CD1c-positive myeloid dendritic cell (primary cell): ENCODE data around the gene FASTKD3.
A peak's percentile ranks its signal among the peaks of the same experiment; 100 is the strongest.

ENCODE experiments used
- DNase-seq: peaks from one replicate; pipeline ENCODE4 v3.0.0-alpha.2; 2016; ENCODE audit errors: extremely low spot score

Gene FASTKD3

DNA sequence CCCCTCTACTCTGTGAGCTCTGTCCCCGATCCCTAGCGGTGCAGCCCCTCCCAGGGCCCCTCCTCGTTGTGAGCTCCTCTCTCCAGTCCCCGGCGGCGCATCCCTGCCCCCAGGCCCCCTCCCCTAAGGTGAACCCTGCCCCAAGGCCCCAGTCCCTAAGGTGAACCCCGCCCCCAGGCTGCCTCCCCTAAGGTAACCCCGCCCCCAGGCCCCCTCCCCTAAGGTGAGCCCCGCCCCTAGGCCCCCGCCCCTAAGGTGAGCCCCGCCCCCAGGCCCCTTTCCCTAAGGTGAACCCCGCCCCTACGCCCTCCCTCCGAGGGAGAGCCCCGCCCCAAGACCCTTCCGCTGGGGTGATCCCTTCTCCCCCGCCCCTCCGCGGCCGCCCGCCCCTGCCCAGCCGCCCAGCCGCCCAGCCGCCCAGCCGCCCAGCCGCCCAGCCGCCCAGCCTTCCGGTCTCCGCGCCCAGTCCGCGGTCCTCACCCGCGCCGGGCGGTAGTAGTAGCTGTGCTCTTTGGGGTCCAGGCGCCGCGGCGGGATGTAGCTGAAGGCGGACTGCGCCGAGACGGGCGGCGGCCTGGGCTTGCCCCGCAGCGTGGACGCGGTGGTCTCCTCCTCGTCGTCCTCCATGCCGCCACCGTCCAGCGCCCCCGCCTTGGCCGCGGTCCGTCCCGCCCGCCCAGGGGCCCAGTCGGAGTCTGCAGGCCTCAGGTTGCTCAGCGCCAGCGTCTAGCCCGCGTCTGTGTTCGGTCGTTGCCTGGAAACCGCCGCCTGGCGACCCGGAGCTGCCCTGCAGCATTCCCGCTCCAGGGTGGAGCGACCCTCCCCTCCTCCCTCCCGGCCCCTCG is 18.2 kb downstream of the FASTKD3 start, which contains the start of gene CFAP90:
Gene CFAP90, minus strand, starts transcription at position 739 of the 845 bp plus-strand sequence. Its CDS starts 112 bp downstream, at position 627.
- DNase-seq: no peak

GRCh38 chr5:7849681-7850394 is 19.0 kb downstream of the FASTKD3 start:
- DNase-seq: no peak

GRCh38 chr5:7848296-7848695 is 20.5 kb downstream of the FASTKD3 start:
- no peak for DNase-seq

- DNase-seq: no peak
These were observed 22.5 kb downstream of the FASTKD3 start for GRCh38 chr5:7846327-7846726.

GRCh38 chr5:7845557-7845956 is 23.3 kb downstream of the FASTKD3 start:
- no peak for DNase-seq

- no peak for DNase-seq
These were observed 23.9 kb downstream of the FASTKD3 start for GRCh38 chr5:7844901-7845300.

DNA sequence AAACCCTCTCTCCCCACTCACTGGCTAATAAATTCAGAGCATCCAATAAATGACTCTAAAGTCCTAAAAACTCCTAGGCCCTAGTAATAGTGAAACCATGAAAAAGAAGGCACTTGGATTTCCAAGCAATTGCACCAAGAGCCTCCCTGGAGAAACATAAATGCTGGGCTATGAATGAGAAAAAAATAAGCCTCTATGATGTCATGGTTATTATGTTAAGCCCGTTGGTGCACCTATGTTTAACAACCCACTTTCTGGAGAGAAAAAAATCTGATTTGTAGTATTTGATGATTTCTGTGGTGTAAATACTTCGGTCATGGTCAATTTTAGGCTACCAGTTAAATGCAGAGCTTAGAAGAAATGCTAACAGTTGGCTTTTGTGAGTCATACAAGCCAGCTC is 26.3 kb downstream of the FASTKD3 start:
- DNase-seq: no peak

- no peak for DNase-seq
These were observed 31.4 kb downstream of the FASTKD3 start for GRCh38 chr5:7837403-7837802.

DNA sequence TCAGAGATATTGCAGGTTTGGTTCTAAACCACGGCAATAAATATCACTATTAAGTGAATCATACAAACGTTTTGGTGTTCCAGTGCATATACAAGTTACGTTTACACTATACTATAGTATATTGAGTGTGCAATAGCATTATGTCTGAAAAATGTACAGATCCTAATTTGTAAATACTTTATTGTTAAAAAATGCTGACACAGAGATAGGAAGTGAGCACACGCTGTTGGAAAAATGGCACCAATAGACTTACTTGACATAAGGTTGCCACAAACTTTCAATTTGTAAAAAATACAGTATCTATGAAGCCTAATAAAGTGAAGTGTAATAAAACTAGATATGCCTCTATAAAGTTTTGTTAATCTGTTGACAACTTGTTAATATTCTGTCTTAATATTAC is 33.8 kb downstream of the FASTKD3 start:
- DNase-seq: no peak

GRCh38 chr5:7828269-7828668 is 40.6 kb downstream of the FASTKD3 start:
- no peak for DNase-seq

DNA sequence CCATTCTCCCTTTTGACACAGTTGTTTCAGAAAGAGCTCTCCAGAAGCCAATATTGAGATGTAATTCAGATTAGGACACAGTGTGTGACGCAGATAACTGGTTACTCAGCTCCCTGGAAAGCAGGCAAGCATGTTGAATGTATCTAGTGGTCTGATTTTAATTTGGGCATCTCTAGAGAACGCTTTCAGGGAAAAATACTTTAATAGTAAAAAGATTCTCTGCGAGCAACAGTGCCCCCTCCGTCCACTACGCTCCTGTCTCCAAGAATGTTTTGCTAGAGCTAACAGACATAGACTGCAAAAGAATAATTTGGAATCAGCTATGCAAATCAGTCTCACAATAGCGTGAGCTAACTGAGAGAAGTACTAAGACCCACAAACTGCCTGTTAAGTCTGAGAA is 41.2 kb downstream of the FASTKD3 start:
- no peak for DNase-seq

GRCh38 chr5:7825630-7826029 is 43.2 kb downstream of the FASTKD3 start:
- DNase-seq: no peak

DNA sequence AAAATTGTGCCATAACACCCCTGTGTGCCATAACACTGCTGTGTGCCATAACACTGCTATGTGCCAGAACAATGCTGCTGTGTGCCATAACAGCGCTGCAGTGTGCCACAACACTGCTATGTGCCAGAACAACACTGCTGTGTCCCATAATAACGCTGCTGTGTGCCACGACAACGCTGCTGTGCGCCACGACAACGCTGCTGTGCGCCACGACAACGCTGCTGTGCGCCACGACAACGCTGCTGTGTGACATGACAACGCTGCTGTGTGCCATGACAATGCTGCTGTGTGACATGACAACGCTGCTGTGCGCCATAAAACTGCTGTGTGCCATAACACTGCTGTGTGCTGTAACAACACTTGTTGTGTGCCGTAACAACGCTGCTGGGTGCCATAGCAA is 43.8 kb downstream of the FASTKD3 start:
- DNase-seq: no peak

- no peak for DNase-seq
These were observed 45.2 kb downstream of the FASTKD3 start for GRCh38 chr5:7823594-7823993.

DNA sequence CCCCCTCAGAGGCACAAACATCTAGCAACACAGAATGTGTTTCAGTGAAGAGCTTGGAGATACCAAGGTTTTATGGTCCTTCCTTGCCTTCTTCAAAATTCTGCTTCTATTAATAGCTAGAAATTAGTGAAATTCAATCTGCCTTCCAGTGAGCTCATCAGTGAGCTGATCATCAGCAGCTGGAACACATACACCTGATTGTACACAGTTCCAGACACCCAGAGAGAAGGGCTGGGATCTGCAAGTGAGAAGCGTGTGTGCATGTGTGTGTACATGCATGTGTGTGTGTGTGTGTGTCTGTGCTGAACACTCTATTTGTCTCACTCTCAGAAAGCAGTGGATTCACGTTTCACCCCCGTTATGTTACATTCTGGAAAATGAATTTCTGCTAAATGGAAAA is 46.4 kb downstream of the FASTKD3 start:
- no peak for DNase-seq

GRCh38 chr5:7816535-7816901 is 52.3 kb downstream of the FASTKD3 start:
- no peak for DNase-seq

- DNase-seq: peak; percentile 76
These were observed 52.8 kb downstream of the FASTKD3 start for GRCh38 chr5:7815892-7816534.

- no peak for DNase-seq
These were observed 54.0 kb downstream of the FASTKD3 start for GRCh38 chr5:7814816-7815215.

DNA sequence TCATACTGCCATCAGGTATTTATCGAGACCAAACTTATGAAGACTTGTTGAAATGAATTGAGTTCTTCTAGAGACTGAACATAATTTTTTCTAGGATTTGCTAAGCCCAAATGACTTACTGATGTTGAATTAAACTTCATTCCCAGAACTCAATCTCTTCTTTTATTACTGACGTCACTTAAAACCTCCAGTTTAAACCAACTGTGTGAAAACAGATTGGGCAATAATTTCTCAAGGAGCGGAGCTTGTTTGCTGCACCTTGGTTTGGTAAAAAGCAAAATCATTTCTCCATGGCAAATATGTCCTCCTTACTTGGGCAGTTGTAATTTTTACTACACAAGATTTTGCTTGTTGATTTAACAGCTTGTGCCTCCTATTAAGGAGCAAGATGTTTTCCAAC is 55.3 kb downstream of the FASTKD3 start:
- no peak for DNase-seq

- no peak for DNase-seq
These were observed 55.8 kb downstream of the FASTKD3 start for GRCh38 chr5:7813007-7813406.

DNA sequence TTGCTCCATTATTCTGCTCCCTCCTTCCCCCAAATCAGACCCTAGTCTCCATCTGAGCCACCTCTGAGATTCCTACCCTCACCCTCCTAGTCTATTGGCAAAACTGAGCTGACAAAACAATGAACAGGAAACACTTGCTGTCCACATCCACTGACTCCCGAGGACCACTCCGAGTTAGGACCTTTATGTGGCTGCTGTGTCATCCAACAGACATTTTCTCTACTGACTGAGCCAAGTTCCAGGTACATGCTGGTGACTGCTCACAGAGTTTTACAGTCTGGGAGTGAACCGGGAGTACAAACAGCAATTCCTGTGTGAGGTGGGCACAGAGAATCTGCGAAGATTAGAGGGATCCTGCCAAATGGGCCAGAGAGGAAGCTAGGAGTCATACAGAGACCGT is 57.1 kb downstream of the FASTKD3 start:
- no peak for DNase-seq
